ENCODE measurements around the gene GAS1. TPM values are rescaled to one million over a fixed set of nuclear protein-coding genes. Genes with fewer than 3 reads are reported as not detected.

The GAS1 gene
- total RNA-seq, 6 experiments from 2014 or later: 0.93 to 3.7 (median 2.4) TPM

DNA sequence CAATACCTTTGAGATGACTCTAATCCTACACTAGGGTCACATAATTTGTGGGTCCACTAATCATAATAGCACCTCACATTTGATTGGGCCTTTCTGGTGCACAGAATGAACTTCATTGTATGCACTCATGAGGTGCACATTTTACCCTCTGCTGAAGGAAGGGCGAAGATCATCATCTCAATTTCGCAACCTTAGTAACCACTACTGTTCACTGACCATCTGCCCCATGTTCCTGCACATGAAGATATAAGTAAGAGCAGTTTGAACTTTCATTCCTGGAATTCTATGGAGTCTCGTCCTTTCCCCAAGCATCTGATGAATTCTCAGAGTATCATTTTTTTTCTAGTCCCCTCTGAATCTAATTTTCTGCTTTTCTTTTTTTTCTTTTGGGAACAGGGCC is 21.2 kb downstream of the GAS1 start:
- Histone ChIP-seq H3K27ac (no peak overlapping the region), H3K4me1 (no peaks in the 10 kb centered on the region), H3K9me3 (no peaks in the 10 kb centered on the region), H3K27me3 (no peaks in the 10 kb centered on the region), H3K4me3 (no peak overlapping the region), H3K36me3 (no peaks in the 10 kb centered on the region)
- ATAC-seq (peak in 1 of 4 donors; percentile 63), DNase-seq (no peak)
- 52% methylated on average over 3 of the region's 3 CpGs for WGBS (ENCODE audit: insufficient coverage, low coverage, low lambda C conversion rate, missing lambda C conversion rate)
- intact Hi-C loops (cut with DNase I): no loop called here
- TF ChIP-seq POLR2A (IDR thresholded peaks at IDR 0.05): no peak
- no peak for TF ChIP-seq CTCF (IDR thresholded peaks at IDR 0.05)

- TF ChIP-seq POLR2A (IDR thresholded peaks at IDR 0.05): no peak
- TF ChIP-seq CTCF (IDR thresholded peaks at IDR 0.05): no peak
- H3K36me3 ChIP-seq: no peaks in the 10 kb centered on the region
- H3K9me3 ChIP-seq: no peaks in the 10 kb centered on the region
- no peak overlapping the region for H3K27ac ChIP-seq
- H3K27me3 ChIP-seq: no peaks in the 10 kb centered on the region
- ATAC-seq (no peak), DNase-seq (no peak)
- H3K4me1 ChIP-seq: no peaks in the 10 kb centered on the region
- H3K4me3 ChIP-seq: no peak overlapping the region
- intact Hi-C loops (cut with DNase I): no loop called here
- 80% methylated on average over 1 of the region's 1 CpG for WGBS (ENCODE audit: insufficient coverage, low coverage, low lambda C conversion rate, missing lambda C conversion rate)
Measured at GRCh38 chr9:86925686-86926085, 21.6 kb downstream of the GAS1 start.

- 69% methylated on average over 5 of the region's 5 CpGs for WGBS (ENCODE audit: insufficient coverage, low coverage, low lambda C conversion rate, missing lambda C conversion rate)
- Histone ChIP-seq H3K4me3 (no peak overlapping the region), H3K4me1 (no peaks in the 10 kb centered on the region), H3K27me3 (no peaks in the 10 kb centered on the region), H3K9me3 (no peaks in the 10 kb centered on the region), H3K36me3 (no peaks in the 10 kb centered on the region), H3K27ac (no peak overlapping the region)
- TF ChIP-seq CTCF (IDR thresholded peaks at IDR 0.05) (no peak), POLR2A (IDR thresholded peaks at IDR 0.05) (no peak)
- DNase-seq (no peak), ATAC-seq (no peak)
- intact Hi-C loops (cut with DNase I): no loop called here
Measured at GRCh38 chr9:86924206-86924605, 23.1 kb downstream of the GAS1 start.

GRCh38 chr9:86921151-86921923 is 26.0 kb downstream of the GAS1 start:
- Histone ChIP-seq H3K4me3 (no peak overlapping the region), H3K36me3 (no peaks in the 10 kb centered on the region), H3K27ac (no peak overlapping the region), H3K4me1 (no peaks in the 10 kb centered on the region), H3K9me3 (no peaks in the 10 kb centered on the region), H3K27me3 (no peaks in the 10 kb centered on the region)
- TF ChIP-seq POLR2A (IDR thresholded peaks at IDR 0.05) (no peak), CTCF (IDR thresholded peaks at IDR 0.05) (no peak)
- 57% methylated on average over 14 of the region's 15 CpGs for WGBS (ENCODE audit: insufficient coverage, low coverage, low lambda C conversion rate, missing lambda C conversion rate)
- ATAC-seq (no peak), DNase-seq (no peak)
- intact Hi-C loops (cut with DNase I): no loop called here

All from right lobe of liver (tissue), 6 donors.